ENCODE measurements around the gene VAV2.

VAV2 gene

DNA sequence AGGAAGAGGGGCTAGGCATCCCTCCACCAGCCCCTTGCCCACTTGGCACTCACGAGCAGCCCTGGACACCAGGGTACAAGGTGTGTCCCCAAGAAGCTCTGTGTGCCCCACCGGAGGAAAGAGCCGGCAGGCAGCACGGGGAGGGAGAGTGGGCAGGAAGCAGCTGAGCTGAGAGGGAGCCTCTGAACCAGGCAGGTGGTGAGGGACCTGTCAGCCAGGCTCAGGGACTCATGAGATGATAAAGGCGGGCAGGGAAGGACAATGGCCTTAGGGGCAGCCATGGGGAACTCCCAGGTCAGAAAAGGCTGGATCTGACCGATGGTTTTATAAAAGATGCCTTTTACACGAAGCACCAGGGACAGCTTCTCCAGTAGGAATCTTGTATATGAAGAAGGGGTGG, 112.0 kb downstream of the VAV2 start:
- Histone ChIP-seq H3K4me3 (ENCODE audit: low read length) (no peak overlapping the region), H3K27ac (ENCODE audit: low read length) (no peak overlapping the region), H3K27me3 (ENCODE audit: control insufficient read depth, insufficient read depth, low read length) (no peaks in the 10 kb centered on the region), H3K4me1 (ENCODE audit: control insufficient read depth, low read depth, low read length) (peaks cover 5% of the 10 kb centered on the region), H3K9me3 (ENCODE audit: control insufficient read depth, low read depth, low read length) (no peaks in the 10 kb centered on the region), H3K9ac (ENCODE audit: low read length) (no peak overlapping the region), H3K36me3 (ENCODE audit: control insufficient read depth, low read depth, low read length) (no peaks in the 10 kb centered on the region)

DNA sequence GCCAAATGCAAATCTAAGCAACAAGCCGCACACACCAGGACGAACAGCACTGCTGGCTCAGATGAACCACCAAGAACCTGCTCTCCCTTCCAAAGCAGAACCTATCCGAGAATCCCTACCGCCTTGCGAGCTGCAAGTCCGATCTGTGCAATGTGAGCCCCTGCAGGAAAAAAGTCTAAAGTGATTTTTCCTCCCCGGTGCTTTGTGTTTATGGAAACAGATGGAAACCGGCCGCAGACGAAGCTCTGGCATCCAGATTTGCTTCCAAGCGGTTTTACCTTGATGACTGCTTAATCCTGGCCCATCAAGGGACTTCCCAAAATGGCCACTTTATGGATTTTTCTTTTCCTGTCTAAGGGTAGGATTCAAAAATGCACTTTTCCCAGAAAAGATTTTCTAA, 112.5 kb downstream of the VAV2 start:
- Histone ChIP-seq H3K36me3 (ENCODE audit: control insufficient read depth, low read depth, low read length) (no peaks in the 10 kb centered on the region), H3K4me1 (ENCODE audit: control insufficient read depth, low read depth, low read length) (peaks cover 5% of the 10 kb centered on the region), H3K4me3 (ENCODE audit: low read length) (no peak overlapping the region), H3K9me3 (ENCODE audit: control insufficient read depth, low read depth, low read length) (no peaks in the 10 kb centered on the region), H3K9ac (ENCODE audit: low read length) (no peak overlapping the region), H3K27me3 (ENCODE audit: control insufficient read depth, insufficient read depth, low read length) (no peaks in the 10 kb centered on the region), H3K27ac (ENCODE audit: low read length) (no peak overlapping the region)

DNA sequence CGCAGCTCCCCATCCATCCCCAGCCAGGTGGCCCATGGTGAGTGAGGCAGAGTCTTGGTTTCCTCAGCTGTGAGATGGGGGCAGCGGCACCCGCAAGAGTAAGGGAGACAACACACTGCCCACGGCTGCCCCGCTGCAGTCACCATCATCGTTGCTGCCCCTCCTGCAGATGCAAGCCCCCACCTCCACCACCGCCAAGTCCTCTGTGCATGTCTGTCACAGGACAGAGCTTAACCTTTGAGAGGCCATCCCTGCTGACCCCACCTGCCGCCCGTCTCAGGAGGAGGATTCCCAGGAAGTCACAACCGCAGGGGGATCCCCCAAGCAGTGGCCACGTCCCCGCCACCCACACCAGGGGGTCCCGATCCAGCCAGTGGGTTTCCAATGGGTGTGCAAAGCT, 113.7 kb downstream of the VAV2 start:
- Histone ChIP-seq H3K36me3 (ENCODE audit: control insufficient read depth, low read depth, low read length) (no peaks in the 10 kb centered on the region), H3K27ac (ENCODE audit: low read length) (no peak overlapping the region), H3K9me3 (ENCODE audit: control insufficient read depth, low read depth, low read length) (no peaks in the 10 kb centered on the region), H3K27me3 (ENCODE audit: control insufficient read depth, insufficient read depth, low read length) (no peaks in the 10 kb centered on the region), H3K4me1 (ENCODE audit: control insufficient read depth, low read depth, low read length) (peaks cover 5% of the 10 kb centered on the region), H3K9ac (ENCODE audit: low read length) (no peak overlapping the region), H3K4me3 (ENCODE audit: low read length) (no peak overlapping the region)

DNA sequence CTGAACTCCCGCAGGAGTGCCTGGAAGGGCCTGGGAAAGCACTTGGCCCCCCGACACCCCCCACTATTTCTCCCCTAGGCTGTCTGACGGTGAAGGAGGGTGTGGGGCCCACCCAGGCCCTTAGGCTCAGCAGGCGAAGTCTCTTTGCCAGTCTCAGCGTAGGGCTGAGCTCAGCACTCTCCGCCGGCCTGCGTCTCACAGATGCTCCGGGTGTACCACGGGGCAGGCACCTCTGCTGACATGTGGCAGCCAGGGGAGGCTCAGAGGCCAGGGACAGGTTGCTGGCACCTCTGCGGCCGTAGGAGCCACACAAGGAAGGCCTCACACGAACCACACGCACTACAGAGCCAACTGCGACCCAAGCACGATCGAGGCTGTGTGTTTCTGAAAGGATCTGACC, 114.2 kb downstream of the VAV2 start:
- no peaks in the 10 kb centered on the region for H3K36me3 ChIP-seq (ENCODE audit: control insufficient read depth, low read depth, low read length)
- no peak overlapping the region for H3K9ac ChIP-seq (ENCODE audit: low read length)
- H3K4me3 ChIP-seq (ENCODE audit: low read length): no peak overlapping the region
- peaks cover 5% of the 10 kb centered on the region for H3K4me1 ChIP-seq (ENCODE audit: control insufficient read depth, low read depth, low read length)
- no peaks in the 10 kb centered on the region for H3K27me3 ChIP-seq (ENCODE audit: control insufficient read depth, insufficient read depth, low read length)
- H3K9me3 ChIP-seq (ENCODE audit: control insufficient read depth, low read depth, low read length): no peaks in the 10 kb centered on the region
- no peak overlapping the region for H3K27ac ChIP-seq (ENCODE audit: low read length)

DNA sequence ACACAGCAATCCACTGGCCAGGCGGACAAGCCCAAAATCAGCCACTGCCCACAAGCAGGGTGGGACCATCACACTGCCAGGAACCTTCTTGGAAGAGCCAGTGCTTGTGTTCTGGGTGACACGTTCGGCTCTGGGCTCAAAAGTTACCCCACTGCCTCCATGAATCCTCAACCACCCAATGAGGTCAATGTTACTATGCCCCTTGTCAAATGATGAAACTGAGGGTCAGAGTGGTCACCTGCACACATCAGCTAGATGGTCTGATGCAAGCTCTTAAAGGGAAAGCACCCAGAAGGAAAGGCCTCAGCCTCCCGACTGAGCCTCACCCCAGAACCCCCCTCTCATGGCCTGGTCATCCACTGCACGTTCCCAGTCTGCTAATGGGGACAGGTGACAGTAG, 114.8 kb downstream of the VAV2 start:
- Histone ChIP-seq H3K27ac (ENCODE audit: low read length) (no peak overlapping the region), H3K27me3 (ENCODE audit: control insufficient read depth, insufficient read depth, low read length) (no peaks in the 10 kb centered on the region), H3K9ac (ENCODE audit: low read length) (no peak overlapping the region), H3K4me3 (ENCODE audit: low read length) (no peak overlapping the region), H3K4me1 (ENCODE audit: control insufficient read depth, low read depth, low read length) (peaks cover under 1% of the 10 kb centered on the region), H3K9me3 (ENCODE audit: control insufficient read depth, low read depth, low read length) (no peaks in the 10 kb centered on the region), H3K36me3 (ENCODE audit: control insufficient read depth, low read depth, low read length) (no peaks in the 10 kb centered on the region)

- Histone ChIP-seq H3K27ac (ENCODE audit: low read length) (no peak overlapping the region), H3K4me1 (ENCODE audit: control insufficient read depth, low read depth, low read length) (no peaks in the 10 kb centered on the region), H3K9me3 (ENCODE audit: control insufficient read depth, low read depth, low read length) (no peaks in the 10 kb centered on the region), H3K27me3 (ENCODE audit: control insufficient read depth, insufficient read depth, low read length) (no peaks in the 10 kb centered on the region), H3K9ac (ENCODE audit: low read length) (no peak overlapping the region), H3K4me3 (ENCODE audit: low read length) (no peak overlapping the region), H3K36me3 (ENCODE audit: control insufficient read depth, low read depth, low read length) (no peaks in the 10 kb centered on the region)
Observed at GRCh38 chr9:133876836-133877235, 115.3 kb downstream of the VAV2 start.

DNA sequence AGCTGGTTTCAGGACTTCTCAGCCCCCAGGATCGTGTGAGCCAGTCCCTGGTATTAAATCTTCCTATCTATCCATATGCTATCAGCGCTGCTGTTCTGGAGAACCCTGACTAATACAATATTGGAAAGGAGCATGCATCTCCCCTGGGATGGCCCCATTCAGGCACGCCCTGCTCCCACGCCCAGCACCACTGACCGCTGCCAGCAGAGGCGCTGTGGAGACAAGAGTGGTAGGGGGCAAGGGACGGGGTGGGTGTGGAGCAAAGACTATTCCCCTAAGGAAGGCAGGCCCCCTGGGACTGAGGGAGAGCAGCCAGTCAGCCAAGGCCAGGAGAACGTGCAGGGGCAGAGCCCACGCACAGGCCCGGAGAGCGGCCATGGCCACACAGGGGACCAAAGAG, 116.0 kb downstream of the VAV2 start:
- no peaks in the 10 kb centered on the region for H3K27me3 ChIP-seq (ENCODE audit: control insufficient read depth, insufficient read depth, low read length)
- H3K27ac ChIP-seq (ENCODE audit: low read length): no peak overlapping the region
- H3K9ac ChIP-seq (ENCODE audit: low read length): no peak overlapping the region
- no peaks in the 10 kb centered on the region for H3K36me3 ChIP-seq (ENCODE audit: control insufficient read depth, low read depth, low read length)
- no peaks in the 10 kb centered on the region for H3K9me3 ChIP-seq (ENCODE audit: control insufficient read depth, low read depth, low read length)
- no peaks in the 10 kb centered on the region for H3K4me1 ChIP-seq (ENCODE audit: control insufficient read depth, low read depth, low read length)
- no peak overlapping the region for H3K4me3 ChIP-seq (ENCODE audit: low read length)

GRCh38 chr9:133875131-133875530, 117.0 kb downstream of the VAV2 start:
- Histone ChIP-seq H3K36me3 (ENCODE audit: control insufficient read depth, low read depth, low read length) (no peaks in the 10 kb centered on the region), H3K9ac (ENCODE audit: low read length) (no peak overlapping the region), H3K9me3 (ENCODE audit: control insufficient read depth, low read depth, low read length) (no peaks in the 10 kb centered on the region), H3K27me3 (ENCODE audit: control insufficient read depth, insufficient read depth, low read length) (no peaks in the 10 kb centered on the region), H3K4me3 (ENCODE audit: low read length) (no peak overlapping the region), H3K27ac (ENCODE audit: low read length) (no peak overlapping the region), H3K4me1 (ENCODE audit: control insufficient read depth, low read depth, low read length) (no peaks in the 10 kb centered on the region)

- no peak overlapping the region for H3K27ac ChIP-seq (ENCODE audit: low read length)
- H3K9ac ChIP-seq (ENCODE audit: low read length): no peak overlapping the region
- H3K4me3 ChIP-seq (ENCODE audit: low read length): no peak overlapping the region
- no peaks in the 10 kb centered on the region for H3K4me1 ChIP-seq (ENCODE audit: control insufficient read depth, low read depth, low read length)
- H3K36me3 ChIP-seq (ENCODE audit: control insufficient read depth, low read depth, low read length): no peaks in the 10 kb centered on the region
- no peaks in the 10 kb centered on the region for H3K9me3 ChIP-seq (ENCODE audit: control insufficient read depth, low read depth, low read length)
- no peaks in the 10 kb centered on the region for H3K27me3 ChIP-seq (ENCODE audit: control insufficient read depth, insufficient read depth, low read length)
Observed at GRCh38 chr9:133874659-133875058, 117.5 kb downstream of the VAV2 start.

DNA sequence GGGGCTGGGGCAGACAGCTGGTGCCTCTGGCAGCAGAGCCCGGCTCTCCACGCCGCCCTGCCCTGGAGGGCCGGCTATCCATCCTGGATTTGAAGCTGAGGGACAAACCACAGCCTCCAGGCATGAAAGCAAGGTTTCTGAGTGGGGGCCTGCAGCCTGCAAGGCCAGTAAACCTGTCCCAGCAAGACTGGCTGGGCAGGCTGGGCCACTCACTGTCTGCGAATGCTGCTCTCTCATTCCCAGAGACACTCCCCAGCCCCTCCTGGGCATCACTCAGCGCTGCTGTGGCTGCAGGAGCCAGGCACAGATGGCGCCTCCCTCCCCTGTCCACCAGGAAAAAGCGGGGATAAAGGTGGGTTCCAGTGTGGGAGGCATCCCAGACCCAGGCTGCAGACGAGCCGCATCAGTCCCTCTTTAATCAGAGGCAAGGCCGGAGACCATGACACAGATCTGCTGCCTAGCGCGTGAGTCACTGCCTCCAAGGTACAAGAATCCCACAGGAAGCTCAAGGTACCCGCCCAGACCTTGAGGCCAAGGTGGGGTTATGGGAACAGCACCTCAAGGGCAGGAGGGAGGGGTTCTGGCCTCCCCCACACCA, 118.0 kb downstream of the VAV2 start:
- H3K27ac ChIP-seq (ENCODE audit: low read length): no peak overlapping the region

DNA sequence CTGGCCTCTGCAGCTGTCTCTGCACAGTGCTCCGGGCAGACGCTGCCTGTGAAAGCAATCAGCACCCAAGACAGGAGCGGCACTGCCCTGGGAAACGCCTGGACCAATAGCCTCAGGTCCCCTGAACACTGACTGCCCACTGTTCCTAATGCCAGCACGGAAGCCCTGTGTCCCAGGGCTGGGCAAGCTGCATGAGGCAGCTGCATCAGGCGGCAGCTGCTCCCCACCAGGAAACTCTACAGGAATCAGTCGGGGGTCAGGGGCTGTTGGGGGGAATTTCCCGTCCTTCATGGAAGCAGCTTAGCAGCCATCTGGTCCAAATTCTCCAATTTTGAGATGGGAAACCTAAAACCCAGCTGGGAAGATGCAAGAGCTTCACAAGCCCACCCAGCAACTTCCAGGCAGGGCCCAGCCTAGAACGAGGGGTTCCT, 118.6 kb downstream of the VAV2 start:
- Histone ChIP-seq H3K4me1 (ENCODE audit: control insufficient read depth, low read depth, low read length) (no peaks in the 10 kb centered on the region), H3K27me3 (ENCODE audit: control insufficient read depth, insufficient read depth, low read length) (no peaks in the 10 kb centered on the region), H3K36me3 (ENCODE audit: control insufficient read depth, low read depth, low read length) (no peaks in the 10 kb centered on the region), H3K27ac (ENCODE audit: low read length) (no peak overlapping the region), H3K4me3 (ENCODE audit: low read length) (no peak overlapping the region), H3K9me3 (ENCODE audit: control insufficient read depth, low read depth, low read length) (no peaks in the 10 kb centered on the region), H3K9ac (ENCODE audit: low read length) (no peak overlapping the region)

More for the DNA sequence above, 118.0 kb downstream of the VAV2 start:
- H3K4me1 ChIP-seq (ENCODE audit: control insufficient read depth, low read depth, low read length): no peaks in the 10 kb centered on the region
- no peaks in the 10 kb centered on the region for H3K9me3 ChIP-seq (ENCODE audit: control insufficient read depth, low read depth, low read length)
- H3K27me3 ChIP-seq (ENCODE audit: control insufficient read depth, insufficient read depth, low read length): no peaks in the 10 kb centered on the region
- no peak overlapping the region for H3K9ac ChIP-seq (ENCODE audit: low read length)
- no peak overlapping the region for H3K4me3 ChIP-seq (ENCODE audit: low read length)
- no peaks in the 10 kb centered on the region for H3K36me3 ChIP-seq (ENCODE audit: control insufficient read depth, low read depth, low read length)

- H3K9ac ChIP-seq (ENCODE audit: low read length): no peak overlapping the region
- H3K9me3 ChIP-seq (ENCODE audit: control insufficient read depth, low read depth, low read length): no peaks in the 10 kb centered on the region
- no peaks in the 10 kb centered on the region for H3K27me3 ChIP-seq (ENCODE audit: control insufficient read depth, insufficient read depth, low read length)
- H3K27ac ChIP-seq (ENCODE audit: low read length): no peak overlapping the region
- H3K36me3 ChIP-seq (ENCODE audit: control insufficient read depth, low read depth, low read length): no peaks in the 10 kb centered on the region
- no peaks in the 10 kb centered on the region for H3K4me1 ChIP-seq (ENCODE audit: control insufficient read depth, low read depth, low read length)
- no peak overlapping the region for H3K4me3 ChIP-seq (ENCODE audit: low read length)
Observed at GRCh38 chr9:133873009-133873408, 119.1 kb downstream of the VAV2 start.
